Activated T-helper 17 cell treated with anti-CD3 and anti-CD28 coated beads, Interleukin-2, amount 50 U/mL, for 72 hours (primary cell): ENCODE results near the gene PLEKHA4. TPM values are rescaled to one million over a fixed set of nuclear protein-coding genes. Genes with fewer than 3 reads are reported as not detected.
"Not testable (repeated sequence)": the region's sequence is repeated elsewhere in the genome, so short reads cannot be mapped to it uniquely, and the experiment has no call there.

Experiments used
- ATAC-seq: fragments of 150-1000 bp; cut with Tn5 transposase; replicated peaks from 2 replicates; pipeline ENCODE4 v1.10.0; 2021; ENCODE audit warnings: mild to moderate bottlenecking, moderate library complexity
- H3K27ac Mint-ChIP-seq: one replicate; pipeline ENCODE4 v1.8.0; 2022; ENCODE audit warnings: mixed read lengths
- H3K27me3 Mint-ChIP-seq: one replicate; pipeline ENCODE4 v1.8.0; 2022; ENCODE audit warnings: mixed read lengths
- H3K36me3 Mint-ChIP-seq: one replicate; pipeline ENCODE4 v1.8.0; 2022; ENCODE audit warnings: low read depth, mild to moderate bottlenecking, mixed read lengths
- H3K4me1 Mint-ChIP-seq: one replicate; pipeline ENCODE4 v1.8.0; 2022; ENCODE audit warnings: mixed read lengths
- H3K4me3 Mint-ChIP-seq: one replicate; pipeline ENCODE4 v1.8.0; 2022; ENCODE audit warnings: mild to moderate bottlenecking, mixed read lengths
- H3K9me3 Mint-ChIP-seq: one replicate; pipeline ENCODE4 v1.8.0; 2022; ENCODE audit warnings: mixed read lengths
- total RNA-seq, 2 donors: library from RNA; stranded (reverse); gene quantifications; one replicate each; pipeline ENCODE4 v1.2.3, GENCODE V29; 2022

The PLEKHA4 gene
- total RNA-seq, 2 donors from 2014 or later, result 6.5 to 17.6 TPM

DNA sequence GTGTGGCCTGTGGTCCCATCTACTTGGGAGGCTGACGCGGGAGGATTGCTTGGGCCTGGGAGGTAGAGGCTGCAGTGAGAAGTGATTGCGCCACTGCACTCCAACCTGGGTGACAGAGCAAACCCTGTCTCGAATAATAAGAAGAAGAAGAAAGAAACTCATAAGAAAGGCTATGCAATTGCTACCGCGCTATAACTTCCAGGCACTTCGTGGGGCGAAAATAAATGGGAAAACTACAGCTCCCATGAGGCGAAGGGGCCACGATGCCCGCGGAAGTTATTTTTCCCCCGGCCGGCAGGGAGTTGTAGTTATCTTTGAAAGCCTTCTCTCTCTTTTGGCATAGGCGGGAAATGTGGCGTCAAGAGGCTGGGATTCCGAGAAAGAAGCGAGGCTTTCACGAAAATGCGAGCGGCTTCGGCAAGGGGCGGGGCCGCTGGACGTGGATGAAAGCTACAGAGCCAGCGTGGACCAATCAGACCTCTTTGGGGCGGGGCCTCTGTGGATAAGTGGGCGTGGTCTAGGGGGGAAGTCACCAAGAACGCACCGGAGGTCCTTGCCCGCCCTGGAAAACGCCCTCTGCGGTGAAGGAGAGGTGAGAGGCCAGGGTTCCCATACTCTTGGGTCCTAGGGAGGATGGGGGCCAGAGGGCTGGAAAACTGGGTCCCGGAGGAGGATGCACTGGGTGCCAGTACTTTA lies 31.5 kb upstream of the PLEKHA4 start, which contains the start of gene NUCB1:
Gene NUCB1 (plus strand): TSS at position 532 of the 696 bp plus-strand sequence. CDS start 485 bp downstream, outside the sequence.
- ATAC-seq, result peak; percentile 98
- peaks cover under 1% of the 10 kb centered on the region for H3K27me3 Mint-ChIP-seq
- peaks cover 41% of the 10 kb centered on the region for H3K36me3 Mint-ChIP-seq
- peak within 1 kb of the TSS; percentile 98 for H3K27ac Mint-ChIP-seq
- H3K4me1 Mint-ChIP-seq, result peaks cover 18% of the 10 kb centered on the region
- H3K4me3 Mint-ChIP-seq, result peak within 1 kb of the TSS; percentile 96
- no peaks in the 10 kb centered on the region for H3K9me3 Mint-ChIP-seq

DNA sequence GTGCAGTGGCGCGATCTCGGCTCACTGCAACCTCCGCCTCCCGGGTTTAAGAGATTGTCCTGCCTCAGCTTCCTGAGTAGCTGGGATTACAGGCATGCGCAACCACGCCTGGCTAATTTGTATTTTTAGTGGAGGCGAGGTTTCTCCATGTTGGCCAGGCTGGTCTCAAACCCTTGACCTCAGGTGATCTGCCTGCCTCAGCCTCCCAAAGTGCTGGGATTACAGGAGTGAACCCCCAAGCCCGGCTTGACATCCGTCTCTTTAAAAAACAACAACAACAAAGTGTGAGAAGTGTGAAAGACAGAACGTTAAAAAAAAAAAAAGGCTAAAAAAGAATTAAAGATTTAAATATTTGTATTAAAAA lies 31.0 kb upstream of the PLEKHA4 start:
- peaks cover 36% of the 10 kb centered on the region for H3K36me3 Mint-ChIP-seq
- not testable (repeated sequence) for ATAC-seq, H3K27me3 Mint-ChIP-seq, H3K9me3 Mint-ChIP-seq
- peak overlapping the region; percentile 96 for H3K4me3 Mint-ChIP-seq
- H3K27ac Mint-ChIP-seq, result peak overlapping the region; percentile 98
- H3K4me1 Mint-ChIP-seq, result peaks cover 18% of the 10 kb centered on the region

DNA sequence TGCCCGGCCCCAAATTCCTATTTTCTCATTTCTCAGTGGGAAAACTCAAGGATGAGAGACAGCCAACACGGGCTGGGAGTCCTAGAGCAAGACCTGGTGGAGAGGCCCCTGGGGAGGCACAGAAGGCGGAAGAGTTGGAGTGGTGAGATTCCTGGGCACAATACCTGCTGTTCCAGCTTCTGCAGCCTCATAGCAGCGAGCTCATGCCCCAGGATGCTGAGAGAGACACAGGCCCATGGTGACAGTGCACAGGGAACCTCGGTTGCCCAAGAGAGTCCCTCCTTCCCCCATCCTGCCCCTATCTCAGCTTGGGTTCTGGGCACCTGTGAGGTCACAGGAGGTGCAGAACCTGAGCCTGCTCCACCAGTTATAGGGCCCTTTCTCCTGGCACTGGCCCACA lies 28.8 kb upstream of the PLEKHA4 start:
- Mint-ChIP-seq H3K9me3 (no peaks in the 10 kb centered on the region), H3K4me3 (no peak overlapping the region), H3K36me3 (peaks cover 22% of the 10 kb centered on the region), H3K27me3 (peaks cover 5% of the 10 kb centered on the region), H3K27ac (no peak overlapping the region), H3K4me1 (peaks cover 12% of the 10 kb centered on the region)
- no peak for ATAC-seq

- H3K4me3 Mint-ChIP-seq, result peak overlapping the region; percentile 21
- H3K36me3 Mint-ChIP-seq, result peaks cover 14% of the 10 kb centered on the region
- H3K9me3 Mint-ChIP-seq, result no peaks in the 10 kb centered on the region
- peaks cover 8% of the 10 kb centered on the region for H3K4me1 Mint-ChIP-seq
- ATAC-seq, result no peak
- peaks cover 5% of the 10 kb centered on the region for H3K27me3 Mint-ChIP-seq
- no peak overlapping the region for H3K27ac Mint-ChIP-seq
Observed at GRCh38 chr19:48896191-48896720, 27.8 kb upstream of the PLEKHA4 start.

GRCh38 chr19:48895226-48895625 lies 26.8 kb upstream of the PLEKHA4 start:
- H3K27ac Mint-ChIP-seq, result no peak overlapping the region
- peaks cover 7% of the 10 kb centered on the region for H3K4me1 Mint-ChIP-seq
- no peak overlapping the region for H3K4me3 Mint-ChIP-seq
- no peak for ATAC-seq
- H3K36me3 Mint-ChIP-seq, result peaks cover 5% of the 10 kb centered on the region
- no peaks in the 10 kb centered on the region for H3K9me3 Mint-ChIP-seq
- peaks cover 10% of the 10 kb centered on the region for H3K27me3 Mint-ChIP-seq

DNA sequence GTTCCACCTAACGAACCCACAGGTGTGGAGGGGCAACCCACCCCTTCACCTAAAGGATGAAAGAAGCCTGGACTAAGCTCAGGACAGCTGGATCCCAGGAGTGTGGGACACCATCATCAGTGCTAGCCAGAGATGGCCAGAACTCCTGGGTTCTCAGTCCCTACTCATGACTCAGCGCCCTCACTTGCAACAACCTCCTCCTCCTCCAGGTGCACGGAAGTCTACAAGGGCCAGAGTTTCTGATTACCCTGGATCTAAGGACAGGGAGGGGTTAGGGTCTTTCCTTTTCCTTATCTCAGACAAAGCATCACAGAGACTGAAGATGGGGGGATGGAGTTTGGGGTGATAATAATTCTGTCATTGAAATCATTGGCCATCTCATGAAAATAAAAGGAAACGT lies 22.1 kb upstream of the PLEKHA4 start:
- Mint-ChIP-seq H3K4me3 (no peak overlapping the region), H3K27ac (no peak overlapping the region)
- no peak for ATAC-seq

DNA sequence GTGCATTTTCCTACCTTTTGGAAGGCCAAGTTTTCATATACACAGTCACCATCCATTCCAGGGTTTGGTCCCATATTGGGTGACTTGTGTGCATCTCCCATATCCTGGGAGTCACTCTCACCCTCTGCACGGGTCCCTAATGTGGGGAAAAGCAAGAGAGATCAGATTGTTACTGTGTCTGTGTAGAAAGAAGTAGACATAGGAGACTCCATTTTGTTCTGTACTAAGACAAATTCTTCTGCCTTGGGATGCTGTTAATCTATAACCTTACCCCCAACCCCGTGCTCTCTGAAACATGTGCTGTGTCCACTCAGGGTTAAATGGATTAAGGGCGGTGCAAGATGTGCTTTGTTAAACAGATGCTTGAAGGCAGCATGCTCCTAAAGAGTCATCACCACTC lies 21.1 kb upstream of the PLEKHA4 start:
- not testable (repeated sequence) for H3K36me3 Mint-ChIP-seq, ATAC-seq

More for the DNA sequence above, 22.1 kb upstream of the PLEKHA4 start:
- Mint-ChIP-seq H3K27me3 (peaks cover 10% of the 10 kb centered on the region), H3K9me3 (no peaks in the 10 kb centered on the region), H3K36me3 (no peaks in the 10 kb centered on the region), H3K4me1 (no peaks in the 10 kb centered on the region)

DNA sequence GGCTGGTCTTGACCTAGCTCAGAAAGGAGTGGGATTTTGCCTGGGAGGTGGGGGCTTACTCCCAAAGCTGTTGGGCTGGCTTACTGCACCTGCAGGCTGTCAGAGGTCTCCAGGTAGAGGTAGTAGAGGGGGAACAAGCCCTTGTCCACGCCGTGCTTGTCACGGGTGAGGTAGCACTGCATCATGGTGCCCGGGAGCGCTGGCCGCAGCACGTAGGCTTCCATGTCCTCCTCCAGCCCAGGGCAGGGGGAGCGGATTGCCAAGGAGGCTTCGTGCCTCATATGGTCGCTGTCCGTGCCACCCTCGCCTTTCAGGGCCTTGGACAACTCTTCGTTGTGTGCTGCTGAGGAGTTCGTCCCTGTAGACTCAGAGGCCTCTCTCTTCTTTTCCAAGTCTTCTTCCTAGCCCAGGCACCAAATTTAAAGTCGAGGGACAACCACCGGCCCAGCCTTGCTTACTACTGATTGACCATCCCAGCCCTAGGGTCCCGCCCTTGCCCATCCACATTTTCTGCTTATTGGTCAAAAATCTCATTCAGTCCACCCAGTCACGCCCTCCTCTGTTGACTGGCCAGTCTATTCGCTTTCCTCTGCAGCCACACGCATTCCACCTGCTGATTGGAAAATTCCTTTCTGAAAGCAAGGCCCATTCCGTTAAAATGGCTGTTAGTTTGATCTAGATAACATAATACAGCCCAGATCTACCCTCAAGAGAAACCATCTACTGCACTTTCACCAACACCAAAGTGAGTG lies 19.6 kb upstream of the PLEKHA4 start:
- H3K4me1 Mint-ChIP-seq, result no peaks in the 10 kb centered on the region
- no peak for ATAC-seq
- no peaks in the 10 kb centered on the region for H3K9me3 Mint-ChIP-seq
- no peak overlapping the region for H3K4me3 Mint-ChIP-seq
- H3K27me3 Mint-ChIP-seq, result peaks cover 4% of the 10 kb centered on the region
- no peak overlapping the region for H3K27ac Mint-ChIP-seq
- H3K36me3 Mint-ChIP-seq, result no peaks in the 10 kb centered on the region

More for the DNA sequence above, 21.1 kb upstream of the PLEKHA4 start:
- not testable (repeated sequence) for H3K4me3 Mint-ChIP-seq, H3K27me3 Mint-ChIP-seq, H3K9me3 Mint-ChIP-seq, H3K4me1 Mint-ChIP-seq, H3K27ac Mint-ChIP-seq

GRCh38 chr19:48883726-48884125 lies 15.3 kb upstream of the PLEKHA4 start:
- ATAC-seq, result no peak
- H3K9me3 Mint-ChIP-seq, result no peaks in the 10 kb centered on the region
- no peak overlapping the region for H3K4me3 Mint-ChIP-seq
- H3K27me3 Mint-ChIP-seq, result no peaks in the 10 kb centered on the region
- H3K27ac Mint-ChIP-seq, result no peak overlapping the region
- no peaks in the 10 kb centered on the region for H3K4me1 Mint-ChIP-seq
- peaks cover 16% of the 10 kb centered on the region for H3K36me3 Mint-ChIP-seq

GRCh38 chr19:48881741-48882657 lies 13.6 kb upstream of the PLEKHA4 start:
- no peak overlapping the region for H3K27ac Mint-ChIP-seq
- no peaks in the 10 kb centered on the region for H3K27me3 Mint-ChIP-seq
- no peak overlapping the region for H3K4me3 Mint-ChIP-seq
- H3K9me3 Mint-ChIP-seq, result no peaks in the 10 kb centered on the region
- peaks cover 33% of the 10 kb centered on the region for H3K36me3 Mint-ChIP-seq
- peak; percentile 39 for ATAC-seq
- peaks cover 10% of the 10 kb centered on the region for H3K4me1 Mint-ChIP-seq

DNA sequence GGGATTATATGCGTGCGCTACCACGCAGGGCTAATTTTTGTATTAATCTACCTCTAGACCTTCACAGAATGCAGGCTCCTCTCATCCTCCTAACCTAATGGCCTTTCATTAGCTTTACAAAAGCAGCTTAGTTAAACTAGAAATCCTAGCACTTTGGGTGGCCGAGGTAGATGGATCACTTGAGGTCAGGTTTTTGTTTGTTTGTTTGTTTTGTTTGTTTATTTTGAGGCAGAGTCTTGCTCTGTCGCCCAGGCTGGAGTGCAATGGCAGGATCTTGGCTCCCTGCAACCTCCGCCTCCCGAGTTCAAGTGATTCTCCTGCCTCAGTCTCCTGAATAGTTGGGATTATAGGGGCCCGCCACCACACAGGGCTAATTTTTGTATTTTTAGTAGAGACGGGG lies 11.3 kb upstream of the PLEKHA4 start:
- peaks cover 17% of the 10 kb centered on the region for H3K4me1 Mint-ChIP-seq
- H3K27ac Mint-ChIP-seq, H3K4me3 Mint-ChIP-seq, H3K9me3 Mint-ChIP-seq, ATAC-seq, H3K27me3 Mint-ChIP-seq: not testable (repeated sequence)
- H3K36me3 Mint-ChIP-seq, result peaks cover 56% of the 10 kb centered on the region

GRCh38 chr19:48879025-48879637 lies 10.7 kb upstream of the PLEKHA4 start:
- peak overlapping the region; percentile 53 for H3K4me3 Mint-ChIP-seq
- H3K27ac Mint-ChIP-seq, result no peak overlapping the region
- H3K27me3 Mint-ChIP-seq, result no peaks in the 10 kb centered on the region
- H3K4me1 Mint-ChIP-seq, result peaks cover 17% of the 10 kb centered on the region
- H3K36me3 Mint-ChIP-seq, result peaks cover 62% of the 10 kb centered on the region
- H3K9me3 Mint-ChIP-seq, result no peaks in the 10 kb centered on the region
- ATAC-seq, result no peak

GRCh38 chr19:48878196-48879024 lies 10.0 kb upstream of the PLEKHA4 start:
- peaks cover 69% of the 10 kb centered on the region for H3K36me3 Mint-ChIP-seq
- peak; percentile 13 for ATAC-seq
- no peaks in the 10 kb centered on the region for H3K27me3 Mint-ChIP-seq
- H3K27ac Mint-ChIP-seq, result peak overlapping the region; percentile 67
- peaks cover 22% of the 10 kb centered on the region for H3K4me1 Mint-ChIP-seq
- peak overlapping the region; percentile 53 for H3K4me3 Mint-ChIP-seq
- no peaks in the 10 kb centered on the region for H3K9me3 Mint-ChIP-seq
